Measurements from ENCODE around the gene LRRFIP1. TPM values are rescaled to one million over a fixed set of nuclear protein-coding genes. Genes with fewer than 3 reads are reported as not detected.

LRRFIP1 gene
- total and polyA plus RNA-seq, 10 of the 15 experiments (the other 5 are each of a cell fraction or from before 2014, with no cell fraction given): 36.2 to 120 (median 74.3) TPM

DNA sequence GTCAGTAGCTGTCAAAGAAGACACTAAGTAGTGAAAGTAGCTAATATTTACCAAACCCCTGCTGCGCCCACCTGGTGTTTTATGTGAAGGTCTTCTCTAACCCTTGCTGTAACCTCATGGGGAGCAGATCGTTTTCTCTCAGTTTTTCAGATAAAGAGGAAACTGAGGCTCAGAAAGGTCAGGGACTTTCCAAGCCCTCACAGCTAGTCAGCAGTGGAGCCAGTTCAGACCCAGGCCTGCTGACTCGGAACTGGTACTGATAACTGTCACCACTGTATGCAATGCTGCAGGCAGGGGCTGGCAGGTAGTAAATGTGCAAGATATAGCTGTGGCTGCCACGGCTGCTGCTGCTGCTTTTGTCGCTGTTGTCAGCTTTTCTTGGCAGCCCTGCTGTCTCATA is 69.1 kb downstream of the LRRFIP1 start:
- ATAC-seq (peak; percentile 8), DNase-seq (ENCODE audit: low read depth, low spot score) (no peak), FAIRE-seq (no peak)
- H3K4me2 ChIP-seq (ENCODE audit: control insufficient read depth, insufficient read depth): peak overlapping the region; percentile 88
- in situ Hi-C loops (cut with MboI): no loop called here
- RAD21 ChIA-PET (ENCODE audit: unreplicated experiment): interaction anchor here (1.0 to 13.1 kb wide), 9 partner anchors 9 to 307 kb away, joined by 3 to 209 read pairs (median 7); no protein-coding TSS in a partner anchor
- SMC1A ChIA-PET (ENCODE audit: uncharacterized antibody, unreplicated experiment): interaction anchor here (0.7 to 7.1 kb wide), 18 partner anchors 9 to 184 kb away, joined by 3 to 155 read pairs (median 4); no protein-coding TSS in a partner anchor
- H3K9me3 ChIP-seq (replicated peaks; ENCODE audit: control insufficient read depth, insufficient read depth, low read length): no peaks in the 10 kb centered on the region
- 0% methylated on average over 5 of the region's 5 CpGs for WGBS (ENCODE audit: insufficient coverage, insufficient replicate concordance, low lambda C conversion rate, missing lambda C conversion rate)
- H2AFZ ChIP-seq (ENCODE audit: control insufficient read depth, low read depth, low read length): no peak overlapping the region
- no peaks in the 10 kb centered on the region for H4K20me1 ChIP-seq (ENCODE audit: control insufficient read depth, insufficient read depth)
- no peaks in the 10 kb centered on the region for H3K27me3 ChIP-seq (replicated peaks in 1 of 2; ENCODE audit: control insufficient read depth in 2 of 2, insufficient read depth in 2 of 2, low read length in 1 of 2)
- no TSS peak for BruUV-seq (replicated peaks)
- POLR2A ChIA-PET: interaction anchor here (1.3 to 3.4 kb wide), 7 partner anchors 10 to 366 kb away, joined by 3 to 23 read pairs (median 6); no protein-coding TSS in a partner anchor
- H3K9ac ChIP-seq (ENCODE audit: control insufficient read depth, insufficient read depth, low read length): peak overlapping the region; percentile 93
- peak overlapping the region; percentile 90 for H3K4me3 ChIP-seq
- intact Hi-C loops (cut with micrococcal nuclease; ENCODE audit: unreplicated experiment): loop anchor here (10.0 kb wide), 2 partner anchors 368 to 1152 kb away; partner anchors contain the start of gene SCLY
- CTCF ChIA-PET: interaction anchor here (1.0 to 18.3 kb wide), 11 partner anchors 9 to 184 kb away, joined by 3 to 298 read pairs (median 4); no protein-coding TSS in a partner anchor
- H3K27ac ChIP-seq (ENCODE audit: control insufficient read depth, insufficient read depth): peak overlapping the region; percentile 90
- H3K36me3 ChIP-seq (ENCODE audit: control insufficient read depth in 2 of 2, insufficient read depth in 2 of 2, low read length in 1 of 2): no peaks in the 10 kb centered on the region
- peaks cover 94% of the 10 kb centered on the region for H3K79me2 ChIP-seq (ENCODE audit: control insufficient read depth, insufficient read depth, low read length)
- H3K4me1 ChIP-seq (ENCODE audit: control insufficient read depth, insufficient read depth, low read length): peaks cover 35% of the 10 kb centered on the region
- 0 out of 2 replicates have a peak, but pooled peaks have one; percentile 14 for TF ChIP-seq ATF7 (IDR thresholded peaks at IDR 0.05; ENCODE audit: low read depth)
- TF ChIP-seq FOXK2 (IDR thresholded peaks at IDR 0.05): no peak
- TF ChIP-seq GABPA (IDR thresholded peaks at IDR 0.05; ENCODE audit: low read depth): no peak
- no peak for TF ChIP-seq TCF12 (IDR thresholded peaks at IDR 0.05; ENCODE audit: low read depth, low read length)
- peak; percentile 9; the same call in 1 of the 2 replicates for TF ChIP-seq RB1 (IDR thresholded peaks at IDR 0.05; ENCODE audit: borderline replicate concordance)
- no peak for TF ChIP-seq DPF2 (IDR thresholded peaks at IDR 0.05)
- TF ChIP-seq, protein P1, sequence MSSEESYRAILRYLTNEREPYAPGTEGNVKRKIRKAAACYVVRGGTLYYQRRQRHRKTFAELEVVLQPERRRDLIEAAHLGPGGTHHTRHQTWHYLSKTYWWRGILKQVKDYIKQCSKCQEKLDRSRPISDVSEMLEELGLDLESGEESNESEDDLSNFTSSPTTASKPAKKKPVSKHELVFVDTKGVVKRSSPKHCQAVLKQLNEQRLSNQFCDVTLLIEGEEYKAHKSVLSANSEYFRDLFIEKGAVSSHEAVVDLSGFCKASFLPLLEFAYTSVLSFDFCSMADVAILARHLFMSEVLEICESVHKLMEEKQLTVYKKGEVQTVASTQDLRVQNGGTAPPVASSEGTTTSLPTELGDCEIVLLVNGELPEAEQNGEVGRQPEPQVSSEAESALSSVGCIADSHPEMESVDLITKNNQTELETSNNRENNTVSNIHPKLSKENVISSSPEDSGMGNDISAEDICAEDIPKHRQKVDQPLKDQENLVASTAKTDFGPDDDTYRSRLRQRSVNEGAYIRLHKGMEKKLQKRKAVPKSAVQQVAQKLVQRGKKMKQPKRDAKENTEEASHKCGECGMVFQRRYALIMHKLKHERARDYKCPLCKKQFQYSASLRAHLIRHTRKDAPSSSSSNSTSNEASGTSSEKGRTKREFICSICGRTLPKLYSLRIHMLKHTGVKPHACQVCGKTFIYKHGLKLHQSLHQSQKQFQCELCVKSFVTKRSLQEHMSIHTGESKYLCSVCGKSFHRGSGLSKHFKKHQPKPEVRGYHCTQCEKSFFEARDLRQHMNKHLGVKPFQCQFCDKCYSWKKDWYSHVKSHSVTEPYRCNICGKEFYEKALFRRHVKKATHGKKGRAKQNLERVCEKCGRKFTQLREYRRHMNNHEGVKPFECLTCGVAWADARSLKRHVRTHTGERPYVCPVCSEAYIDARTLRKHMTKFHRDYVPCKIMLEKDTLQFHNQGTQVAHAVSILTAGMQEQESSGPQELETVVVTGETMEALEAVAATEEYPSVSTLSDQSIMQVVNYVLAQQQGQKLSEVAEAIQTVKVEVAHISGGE (CRISPR knock-in tag; IDR thresholded peaks at IDR 0.05): no peak
- TF ChIP-seq, protein P2, sequence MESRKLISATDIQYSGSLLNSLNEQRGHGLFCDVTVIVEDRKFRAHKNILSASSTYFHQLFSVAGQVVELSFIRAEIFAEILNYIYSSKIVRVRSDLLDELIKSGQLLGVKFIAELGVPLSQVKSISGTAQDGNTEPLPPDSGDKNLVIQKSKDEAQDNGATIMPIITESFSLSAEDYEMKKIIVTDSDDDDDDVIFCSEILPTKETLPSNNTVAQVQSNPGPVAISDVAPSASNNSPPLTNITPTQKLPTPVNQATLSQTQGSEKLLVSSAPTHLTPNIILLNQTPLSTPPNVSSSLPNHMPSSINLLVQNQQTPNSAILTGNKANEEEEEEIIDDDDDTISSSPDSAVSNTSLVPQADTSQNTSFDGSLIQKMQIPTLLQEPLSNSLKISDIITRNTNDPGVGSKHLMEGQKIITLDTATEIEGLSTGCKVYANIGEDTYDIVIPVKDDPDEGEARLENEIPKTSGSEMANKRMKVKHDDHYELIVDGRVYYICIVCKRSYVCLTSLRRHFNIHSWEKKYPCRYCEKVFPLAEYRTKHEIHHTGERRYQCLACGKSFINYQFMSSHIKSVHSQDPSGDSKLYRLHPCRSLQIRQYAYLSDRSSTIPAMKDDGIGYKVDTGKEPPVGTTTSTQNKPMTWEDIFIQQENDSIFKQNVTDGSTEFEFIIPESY (IDR thresholded peaks at IDR 0.05): no peak
- no peak for TF ChIP-seq CBFB (IDR thresholded peaks at IDR 0.05; ENCODE audit: low read depth)
- TF ChIP-seq TCF7 (IDR thresholded peaks at IDR 0.05; ENCODE audit: borderline replicate concordance): no peak
- TF ChIP-seq ZNF384 (IDR thresholded peaks at IDR 0.05; ENCODE audit: borderline replicate concordance, low read depth, low read length): no peak
- TF ChIP-seq PAX5 (IDR thresholded peaks at IDR 0.05; ENCODE audit: borderline replicate concordance, low read depth, low read length): no peak
- peak; percentile 37; the same call in 1 of the 2 replicates for TF ChIP-seq RUNX3 (IDR thresholded peaks at IDR 0.05; ENCODE audit: low read length)
- no peak for TF ChIP-seq RAD21 (IDR thresholded peaks at IDR 0.05; ENCODE audit: insufficient read depth, low read depth, low read length)
- TF ChIP-seq, protein P3, sequence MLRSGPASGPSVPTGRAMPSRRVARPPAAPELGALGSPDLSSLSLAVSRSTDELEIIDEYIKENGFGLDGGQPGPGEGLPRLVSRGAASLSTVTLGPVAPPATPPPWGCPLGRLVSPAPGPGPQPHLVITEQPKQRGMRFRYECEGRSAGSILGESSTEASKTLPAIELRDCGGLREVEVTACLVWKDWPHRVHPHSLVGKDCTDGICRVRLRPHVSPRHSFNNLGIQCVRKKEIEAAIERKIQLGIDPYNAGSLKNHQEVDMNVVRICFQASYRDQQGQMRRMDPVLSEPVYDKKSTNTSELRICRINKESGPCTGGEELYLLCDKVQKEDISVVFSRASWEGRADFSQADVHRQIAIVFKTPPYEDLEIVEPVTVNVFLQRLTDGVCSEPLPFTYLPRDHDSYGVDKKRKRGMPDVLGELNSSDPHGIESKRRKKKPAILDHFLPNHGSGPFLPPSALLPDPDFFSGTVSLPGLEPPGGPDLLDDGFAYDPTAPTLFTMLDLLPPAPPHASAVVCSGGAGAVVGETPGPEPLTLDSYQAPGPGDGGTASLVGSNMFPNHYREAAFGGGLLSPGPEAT (IDR thresholded peaks at IDR 0.05; ENCODE audit: low read depth): peak; percentile 81
- TF ChIP-seq EED (IDR thresholded peaks at IDR 0.05; ENCODE audit: low read depth): no peak

Data from GM12878 (cell line).